Peyer's patch (tissue), 4 donors: ENCODE data around the gene PTAFR.

ENCODE experiments used
- POLR2A ChIP-seq, 2 donors: fragments of 450-650 bp; IDR thresholded peaks; one replicate each; pipeline ENCODE4 v1.5.1; 2017; ENCODE audit warnings: antibody characterized with exemption in 2 of 2, mild to moderate bottlenecking in 2 of 2, moderate library complexity in 2 of 2
- TF ChIP-seq, protein P1 (sequence below), 6 experiments: fragments of 450-650 bp in 4 of 6; fragments of 200-600 bp in 2 of 6; sonication (generic) in 1 of 6; IDR thresholded peaks; one replicate each; pipeline ENCODE4 v1.5.1; 2017 to 2019; ENCODE audit warnings: antibody characterized with exemption in 6 of 6, mild to moderate bottlenecking in 3 of 6, moderate library complexity in 1 of 6

DNA sequence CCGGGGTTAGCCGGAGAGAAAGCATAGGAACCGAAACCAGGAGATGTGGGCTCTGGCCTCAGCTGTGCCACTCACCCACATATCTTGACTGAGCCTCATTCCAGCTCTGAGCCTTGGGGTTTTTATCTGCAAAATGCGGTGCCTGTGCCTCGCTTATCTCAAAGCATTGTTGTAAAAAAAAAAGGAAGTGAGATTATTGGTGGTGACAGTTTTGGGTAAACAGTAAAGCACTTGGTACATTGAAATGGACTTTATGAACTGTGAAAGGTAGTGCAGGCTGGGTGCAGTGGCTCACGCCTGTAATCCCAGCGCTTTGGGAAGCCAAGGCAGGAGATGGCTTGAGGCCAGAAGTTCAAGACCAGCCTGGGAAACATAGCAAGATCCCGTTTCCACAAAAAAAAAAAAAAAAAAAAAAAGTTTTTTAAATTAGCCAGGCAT is 3.8 kb downstream of the PTAFR start:
- TF ChIP-seq, protein P1, sequence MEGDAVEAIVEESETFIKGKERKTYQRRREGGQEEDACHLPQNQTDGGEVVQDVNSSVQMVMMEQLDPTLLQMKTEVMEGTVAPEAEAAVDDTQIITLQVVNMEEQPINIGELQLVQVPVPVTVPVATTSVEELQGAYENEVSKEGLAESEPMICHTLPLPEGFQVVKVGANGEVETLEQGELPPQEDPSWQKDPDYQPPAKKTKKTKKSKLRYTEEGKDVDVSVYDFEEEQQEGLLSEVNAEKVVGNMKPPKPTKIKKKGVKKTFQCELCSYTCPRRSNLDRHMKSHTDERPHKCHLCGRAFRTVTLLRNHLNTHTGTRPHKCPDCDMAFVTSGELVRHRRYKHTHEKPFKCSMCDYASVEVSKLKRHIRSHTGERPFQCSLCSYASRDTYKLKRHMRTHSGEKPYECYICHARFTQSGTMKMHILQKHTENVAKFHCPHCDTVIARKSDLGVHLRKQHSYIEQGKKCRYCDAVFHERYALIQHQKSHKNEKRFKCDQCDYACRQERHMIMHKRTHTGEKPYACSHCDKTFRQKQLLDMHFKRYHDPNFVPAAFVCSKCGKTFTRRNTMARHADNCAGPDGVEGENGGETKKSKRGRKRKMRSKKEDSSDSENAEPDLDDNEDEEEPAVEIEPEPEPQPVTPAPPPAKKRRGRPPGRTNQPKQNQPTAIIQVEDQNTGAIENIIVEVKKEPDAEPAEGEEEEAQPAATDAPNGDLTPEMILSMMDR (IDR thresholded peaks at IDR 0.05) = no peak
- TF ChIP-seq POLR2A (IDR thresholded peaks at IDR 0.05) = no peak
